HepG2 (cell line): ENCODE data around the gene SLC25A33. TPM values are rescaled to one million over a fixed set of nuclear protein-coding genes. Genes with fewer than 3 reads are reported as not detected.
A peak's percentile ranks its signal among the peaks of the same experiment; 100 is the strongest.

Experiments
- ATAC-seq: fragments of 200-7000 bp; cut with Tn5 transposase; 3 replicates; pipeline ENCODE4 v1.9.1; 2020; ENCODE audit warnings: mild to moderate bottlenecking, moderate library complexity
- BruUV-seq: library from RNA; stranded (reverse); fragments of 400-500 nt; replicated peaks from 2 replicates; lab custom pipeline; 2021; lab: Mats Ljungman, UMichigan
- CTCF ChIA-PET: fragments of 300-600 bp; formaldehyde crosslinking; extraction: SDS; loops from one replicate; lab custom pipeline; 2021; ENCODE audit warnings: low total read pairs, inconsistent platforms, low intra/inter-chr PET ratio; lab: Yijun Ruan, JAX
- POLR2A ChIA-PET: fragments of 350-600 bp; sonication (Branson Sonifier 250); formaldehyde crosslinking; loops from one replicate; lab custom pipeline; 2020; ENCODE audit warnings: antibody characterized with exemption, inconsistent platforms; lab: Yijun Ruan, JAX
- DNase-seq: peaks from one replicate; pipeline ENCODE4 v3.0.0-alpha.2; 2015; ENCODE audit warnings: low spot score
- FAIRE-seq: peaks from 3 replicates; lab custom pipeline; 2011; peaks lifted over from hg19 to GRCh38; lab: Jason Lieb, UNC
- H2AFZ ChIP-seq: one replicate; pipeline ENCODE4 v1.6.1; 2011; ENCODE audit warnings: low read length, inconsistent platforms
- H3K27ac ChIP-seq: fragments of 300-600 bp; 3 replicates; pipeline ENCODE4 v1.8.0; 2011; ENCODE audit warnings: mixed run types, mild to moderate bottlenecking, mixed read lengths, low read length, inconsistent platforms; ENCODE audit not compliant: insufficient read depth; ENCODE audit errors: extremely low read length
- H3K27me3 ChIP-seq, 2 experiments: fragments of 200-600 bp in 1 of 2; 2 replicates in 1 of 2; 3 replicates in 1 of 2; pipeline versions ENCODE4 v1.6.0 to v1.8.0; 2011; ENCODE audit warnings: low read length in 2 of 2, mild to moderate bottlenecking in 2 of 2, moderate library complexity in 2 of 2, inconsistent platforms in 1 of 2; ENCODE audit not compliant: insufficient read depth in 2 of 2, control insufficient read depth in 1 of 2
- H3K36me3 ChIP-seq, 2 experiments: fragments of 200-600 bp in 1 of 2; replicated peaks in 1 of 2; 2 replicates in 1 of 2; 3 replicates in 1 of 2; pipeline versions ENCODE4 v1.5.1 to v1.8.0; 2011; ENCODE audit warnings: low read length in 2 of 2, inconsistent platforms in 1 of 2; ENCODE audit not compliant: insufficient read depth in 2 of 2, control insufficient read depth in 1 of 2
- H3K4me1 ChIP-seq: 2 replicates; pipeline ENCODE4 v1.5.1; 2012; ENCODE audit warnings: low read length, inconsistent platforms; ENCODE audit not compliant: insufficient read depth
- H3K4me2 ChIP-seq: 2 replicates; pipeline ENCODE4 v1.6.0; 2011; ENCODE audit warnings: low read depth, low read length, inconsistent platforms
- H3K4me3 ChIP-seq, 3 experiments: fragments of 200-600 bp in 1 of 3; sonication (generic), shearing (Covaris generic) in 1 of 3; replicated peaks in 1 of 3; 2 replicates each; pipeline ENCODE4 v1.5.1; 2011 to 2016; ENCODE audit warnings: low read length in 3 of 3, inconsistent platforms in 2 of 3, low read depth in 2 of 3, mild to moderate bottlenecking in 2 of 3, control low read depth in 1 of 3, mixed read lengths in 1 of 3; ENCODE audit not compliant: insufficient read depth in 1 of 3
- H3K79me2 ChIP-seq: one replicate; pipeline ENCODE4 v1.6.1; 2011; ENCODE audit warnings: low read length, inconsistent platforms; ENCODE audit not compliant: insufficient read depth
- H3K9ac ChIP-seq: 2 replicates; pipeline ENCODE4 v1.6.0; 2011; ENCODE audit warnings: mild to moderate bottlenecking, low read depth, low read length, inconsistent platforms; ENCODE audit not compliant: insufficient read depth
- H3K9me3 ChIP-seq: 2 replicates; pipeline ENCODE4 v1.5.1; 2012; ENCODE audit warnings: mild to moderate bottlenecking, low read length
- H4K20me1 ChIP-seq: 2 replicates; pipeline ENCODE4 v1.6.0; 2011; ENCODE audit warnings: inconsistent platforms, mild to moderate bottlenecking, low read length, moderate library complexity; ENCODE audit not compliant: insufficient read depth
- BRCA1 ChIP-seq: sonication (generic); formaldehyde crosslinking; IDR thresholded peaks from 2 replicates; pipeline ENCODE4 v1.4.0; 2020; ENCODE audit warnings: missing genetic modification reagents
- CBX2 ChIP-seq, 2 experiments: fragments of 200-600 bp in 1 of 2; sonication (generic); formaldehyde crosslinking in 1 of 2; IDR thresholded peaks; 2 replicates each; pipeline versions ENCODE4 v1.7.0 to v1.8.1; 2018 to 2022; ENCODE audit warnings: low read depth in 2 of 2, low read length in 1 of 2, mild to moderate bottlenecking in 1 of 2, missing genetic modification reagents in 1 of 2
- DMAP1 ChIP-seq: IDR thresholded peaks from 2 replicates; pipeline ENCODE4 v1.6.1; 2016
- MTA1 ChIP-seq: sonication (generic); formaldehyde crosslinking; IDR thresholded peaks from 2 replicates; pipeline ENCODE4 v1.4.0; 2020; ENCODE audit warnings: missing genetic modification reagents, mild to moderate bottlenecking, borderline replicate concordance
- RARA ChIP-seq: IDR thresholded peaks from 2 replicates; pipeline ENCODE4 v1.6.1; 2016; ENCODE audit warnings: missing genetic modification reagents, missing compliant biosample characterization
- RFXANK ChIP-seq: IDR thresholded peaks from 2 replicates; pipeline ENCODE4 v1.6.1; 2016
- TCF7L2 ChIP-seq: IDR thresholded peaks from 2 replicates; pipeline ENCODE4 v1.6.1; 2011; ENCODE audit warnings: mild to moderate bottlenecking, low read depth, low read length, moderate library complexity
- ZNF510 ChIP-seq: sonication (generic); formaldehyde crosslinking; IDR thresholded peaks from 2 replicates; pipeline ENCODE4 v1.4.0; 2020; ENCODE audit warnings: low read depth, mild to moderate bottlenecking, missing genetic modification reagents
- ZNF550 ChIP-seq: sonication (generic); formaldehyde crosslinking; IDR thresholded peaks from 2 replicates; pipeline ENCODE4 v1.4.0; 2020; ENCODE audit warnings: mild to moderate bottlenecking, missing genetic modification reagents, borderline replicate concordance
- ZNF629 ChIP-seq: sonication (generic); formaldehyde crosslinking; conservative IDR thresholded peaks from 2 replicates; pipeline ENCODE4 v1.5.0; 2020; ENCODE audit warnings: missing genetic modification reagents
- ZNF7 ChIP-seq: IDR thresholded peaks from 2 replicates; pipeline ENCODE4 v1.6.1; 2016; ENCODE audit warnings: missing biosample characterization, missing genetic modification reagents
- ZNF883 ChIP-seq: sonication (generic); formaldehyde crosslinking; IDR thresholded peaks from 2 replicates; pipeline ENCODE4 v1.5.1; 2020; ENCODE audit warnings: mild to moderate bottlenecking, missing genetic modification reagents; ENCODE audit errors: not compliant biosample characterization
- WGBS: methylation state at CpG from one replicate; pipeline ENCODE4 v1.1.6; 2017; ENCODE audit warnings: low lambda C conversion rate; 5-methylcytosine and 5-hydroxymethylcytosine counted together
- in situ Hi-C: cut with HindIII; loops from 2 replicates; pipeline ENCODE4 v1.10.0; 2017; ENCODE audit warnings: low pct_unique_long_range_greater_than_20kb; ENCODE audit not compliant: extremely low pct_ligation_motif_present
- intact Hi-C: fragments of 100-400 bp; cut with micrococcal nuclease; formaldehyde crosslinking; loops from one replicate; pipeline ENCODE4 v1.10.0; 2022; ENCODE audit not compliant: unreplicated experiment
- polyA plus RNA-seq, 8 experiments: library from polyadenylated mRNA; depleted of rRNA in 3 of 8; stranded (reverse) in 7 of 8; unstranded in 1 of 8; fragments of >200 nt; fragmentation: Illumina TruSeq in 4 of 8; extraction: Trizol in 4 of 8; gene quantifications; 2 replicates each; pipeline versions ENCODE4 v1.2.1 to v1.2.3, GENCODE V29; 2011 to 2016; ENCODE audit warnings: low read depth in 4 of 8, missing spikeins in 1 of 8, mixed read lengths in 1 of 8; ENCODE audit not compliant: insufficient read depth in 1 of 8
- total RNA-seq, 5 experiments: library from RNA; depleted of rRNA; stranded (reverse); fragments of >200 nt; fragmentation: Illumina TruSeq; extraction: Trizol; gene quantifications; 2 replicates each; pipeline ENCODE4 v1.2.3, GENCODE V29; 2016; ENCODE audit warnings: low read depth in 1 of 5
- TF ChIP-seq, protein P1 (sequence below): sonication (generic); formaldehyde crosslinking; IDR thresholded peaks from 2 replicates; pipeline ENCODE4 v1.5.0; 2020; ENCODE audit warnings: missing genetic modification reagents
- TF ChIP-seq, protein P2 (sequence below): sonication (generic); formaldehyde crosslinking; IDR thresholded peaks from 2 replicates; pipeline ENCODE4 v1.8.1; 2023; ENCODE audit warnings: mild to moderate bottlenecking, missing genetic modification reagents

Gene SLC25A33
- total and polyA plus RNA-seq, 2 of the 13 experiments (the other 11 are each of a cell fraction or from before 2014, with no cell fraction given) = 15.4 to 50.3 TPM

DNA sequence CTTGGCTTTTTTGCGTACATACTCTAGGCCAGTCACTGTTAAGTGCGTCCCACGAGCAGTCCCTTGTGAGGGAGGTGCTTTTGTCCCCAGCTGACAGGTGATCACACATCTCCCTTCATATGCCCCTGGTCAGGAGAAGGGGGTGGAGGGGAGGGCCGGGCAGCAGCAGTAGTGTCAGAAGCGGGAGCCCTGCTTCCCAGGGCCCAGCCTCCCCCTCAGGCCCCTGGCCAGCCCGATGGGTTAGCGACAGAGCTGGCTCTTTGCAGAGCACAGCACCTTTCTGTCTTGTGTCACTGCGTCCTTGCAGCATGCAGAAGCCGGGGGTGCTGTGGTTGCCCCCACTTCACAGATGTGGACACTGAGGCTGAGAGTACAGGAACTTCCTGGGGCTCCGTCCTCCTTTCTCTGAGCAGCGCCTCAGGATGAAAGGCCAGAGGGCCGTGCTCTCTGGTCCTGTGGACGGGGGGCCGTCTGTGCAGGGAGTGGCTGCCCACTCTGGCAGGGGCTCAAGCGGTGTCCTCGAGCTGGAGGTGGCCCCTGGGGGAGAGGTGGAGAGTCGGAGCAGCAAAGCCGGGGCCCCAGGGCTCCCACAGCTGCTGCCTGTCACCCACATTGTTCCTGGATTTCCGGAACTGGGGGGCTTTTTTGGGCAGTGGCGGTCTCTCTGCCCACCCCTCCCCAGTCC, 55.3 kb downstream of the SLC25A33 start:
- Histone ChIP-seq H3K4me2 (no peak overlapping the region), H2AFZ (no peak overlapping the region), H4K20me1 (peaks cover 27% of the 10 kb centered on the region), H3K79me2 (peaks cover 55% of the 10 kb centered on the region), H3K4me1 (peaks cover 47% of the 10 kb centered on the region), H3K27me3 (no peaks in the 10 kb centered on the region), H3K27ac (peak overlapping the region; percentile 63), H3K9ac (no peak overlapping the region), H3K36me3 (peaks cover 8 to 24% of the 10 kb centered on the region in 2 experiments; a peak in 4 of 5 replicates), H3K4me3 (no peak overlapping the region), H3K9me3 (no peaks in the 10 kb centered on the region)
- 100% methylated on average over 4 of the region's 20 CpGs for WGBS
- in situ Hi-C loops = no loop called here
- intact Hi-C loops = no loop called here
- no peak for FAIRE-seq
- CTCF ChIA-PET = no interaction called here
- POLR2A ChIA-PET = no interaction called here
- no peak for ATAC-seq
- BruUV-seq = no TSS peak
- TF ChIP-seq DMAP1 (CRISPR knock-in tag) (no peak), ZNF550 (CRISPR knock-in tag) (no peak), ZNF7 (no peak), ZNF629 (CRISPR knock-in tag) (peak; percentile 78)
- TF ChIP-seq, protein P1, sequence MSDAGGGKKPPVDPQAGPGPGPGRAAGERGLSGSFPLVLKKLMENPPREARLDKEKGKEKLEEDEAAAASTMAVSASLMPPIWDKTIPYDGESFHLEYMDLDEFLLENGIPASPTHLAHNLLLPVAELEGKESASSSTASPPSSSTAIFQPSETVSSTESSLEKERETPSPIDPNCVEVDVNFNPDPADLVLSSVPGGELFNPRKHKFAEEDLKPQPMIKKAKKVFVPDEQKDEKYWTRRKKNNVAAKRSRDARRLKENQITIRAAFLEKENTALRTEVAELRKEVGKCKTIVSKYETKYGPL (CRISPR knock-in tag) = no peak
- no peak for DNase-seq

DNA sequence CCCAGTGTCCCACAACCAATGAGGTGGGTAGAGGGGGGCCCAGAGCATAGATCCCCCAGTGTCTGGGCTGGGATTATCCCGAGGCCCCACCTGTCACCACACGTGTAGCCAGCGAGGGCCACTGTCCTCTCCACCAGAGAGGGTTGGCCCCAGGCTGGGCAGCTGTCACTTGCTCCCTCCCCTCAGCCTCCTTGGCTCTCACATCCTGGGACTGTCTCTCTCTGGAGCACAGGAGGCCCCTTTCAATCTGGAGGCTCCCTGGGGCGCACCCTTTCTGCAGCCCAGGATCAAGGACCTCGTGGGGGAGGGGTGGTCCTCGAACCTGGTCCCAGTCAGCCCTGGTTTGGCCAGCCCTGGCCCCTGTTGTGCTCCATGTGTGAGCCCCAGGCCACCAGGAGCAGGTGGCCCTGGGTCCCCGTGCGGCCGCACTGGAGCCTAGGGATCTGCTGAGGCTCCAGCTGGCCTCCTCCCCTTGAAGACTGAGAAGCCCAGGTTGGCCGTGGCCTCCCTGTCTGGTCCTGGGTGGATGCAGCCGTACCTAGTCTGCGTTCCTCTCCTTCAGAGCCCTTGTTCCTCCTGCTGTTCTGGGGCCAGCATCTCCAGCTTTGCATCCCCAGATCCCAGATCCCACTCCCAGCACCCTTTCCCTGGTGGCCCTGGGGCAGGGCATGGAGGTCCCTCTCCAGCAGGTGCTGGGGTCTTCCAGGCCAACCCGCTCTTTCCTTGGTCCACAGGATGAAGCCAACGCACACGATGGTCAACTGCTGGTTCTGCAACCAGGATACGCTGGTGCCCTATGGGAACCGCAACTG, 56.1 kb downstream of the SLC25A33 start:
- Histone ChIP-seq H3K9ac (no peak overlapping the region), H3K27ac (no peak overlapping the region), H3K27me3 (no peaks in the 10 kb centered on the region), H3K4me2 (no peak overlapping the region), H3K79me2 (peaks cover 47% of the 10 kb centered on the region), H3K4me3 (no peak overlapping the region), H3K36me3 (peaks cover 11 to 31% of the 10 kb centered on the region in 2 experiments; a peak in 4 of 5 replicates), H3K9me3 (no peaks in the 10 kb centered on the region), H2AFZ (no peak overlapping the region), H3K4me1 (peaks cover 40% of the 10 kb centered on the region), H4K20me1 (peaks cover 20% of the 10 kb centered on the region)
- WGBS = 98% methylated on average over 10 of the region's 17 CpGs
- in situ Hi-C loops (no loop called here), intact Hi-C loops (no loop called here)
- no peak for DNase-seq
- FAIRE-seq = no peak
- CTCF ChIA-PET = no interaction called here
- BruUV-seq = no TSS peak
- POLR2A ChIA-PET = no interaction called here
- ATAC-seq = no peak
- TF ChIP-seq BRCA1 (CRISPR knock-in tag) (no peak), RARA (CRISPR knock-in tag) (no peak), ZNF883 (CRISPR knock-in tag) (no peak), TCF7L2 (no peak), CBX2 (IDR thresholded peaks at IDR 0.05; ENCODE audit: low read depth, low read length) (no peak), CBX2 (CRISPR knock-in tag; IDR thresholded peaks at IDR 0.05; ENCODE audit: low read depth) (no peak), RFXANK (no peak), ZNF510 (CRISPR knock-in tag) (no peak), MTA1 (CRISPR knock-in tag) (no peak)
- TF ChIP-seq, protein P2, sequence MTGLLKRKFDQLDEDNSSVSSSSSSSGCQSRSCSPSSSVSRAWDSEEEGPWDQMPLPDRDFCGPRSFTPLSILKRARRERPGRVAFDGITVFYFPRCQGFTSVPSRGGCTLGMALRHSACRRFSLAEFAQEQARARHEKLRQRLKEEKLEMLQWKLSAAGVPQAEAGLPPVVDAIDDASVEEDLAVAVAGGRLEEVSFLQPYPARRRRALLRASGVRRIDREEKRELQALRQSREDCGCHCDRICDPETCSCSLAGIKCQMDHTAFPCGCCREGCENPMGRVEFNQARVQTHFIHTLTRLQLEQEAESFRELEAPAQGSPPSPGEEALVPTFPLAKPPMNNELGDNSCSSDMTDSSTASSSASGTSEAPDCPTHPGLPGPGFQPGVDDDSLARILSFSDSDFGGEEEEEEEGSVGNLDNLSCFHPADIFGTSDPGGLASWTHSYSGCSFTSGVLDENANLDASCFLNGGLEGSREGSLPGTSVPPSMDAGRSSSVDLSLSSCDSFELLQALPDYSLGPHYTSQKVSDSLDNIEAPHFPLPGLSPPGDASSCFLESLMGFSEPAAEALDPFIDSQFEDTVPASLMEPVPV (CRISPR knock-in tag) = no peak
